Retinal pigment epithelial cell (primary cell): Measurements from ENCODE around the gene NFATC2.

Experiments
- DNase-seq: peaks from one replicate; pipeline ENCODE4 v3.0.0-alpha.2; 2010; ENCODE audit warnings: low read depth
- H3K4me3 ChIP-seq: 2 replicates; pipeline ENCODE4 v1.5.1; 2011; ENCODE audit warnings: mild to moderate bottlenecking, low read length, control low read depth, moderate library complexity
- CTCF ChIP-seq: conservative IDR thresholded peaks from 2 replicates; pipeline ENCODE4 v1.5.1; 2011; ENCODE audit warnings: low read depth, low read length, control low read depth, inconsistent platforms

Gene NFATC2

GRCh38 chr20:51434580-51435247 is 107.8 kb downstream of the NFATC2 start:
- TF ChIP-seq CTCF = no peak
- no peak overlapping the region for H3K4me3 ChIP-seq
- no peak for DNase-seq

- TF ChIP-seq CTCF = no peak
- no peak overlapping the region for H3K4me3 ChIP-seq
- no peak for DNase-seq
Measured at GRCh38 chr20:51434026-51434425, 108.5 kb downstream of the NFATC2 start.

- no peak for DNase-seq
- no peak overlapping the region for H3K4me3 ChIP-seq
- TF ChIP-seq CTCF = no peak
Measured at GRCh38 chr20:51432875-51433274, 109.6 kb downstream of the NFATC2 start.

GRCh38 chr20:51432251-51432784 is 110.2 kb downstream of the NFATC2 start:
- H3K4me3 ChIP-seq = no peak overlapping the region
- no peak for DNase-seq
- TF ChIP-seq CTCF = no peak

- no peak overlapping the region for H3K4me3 ChIP-seq
- TF ChIP-seq CTCF = no peak
- DNase-seq = no peak
Measured at GRCh38 chr20:51431321-51431720, 111.2 kb downstream of the NFATC2 start.

GRCh38 chr20:51430198-51430950 is 112.1 kb downstream of the NFATC2 start:
- DNase-seq = no peak
- no peak overlapping the region for H3K4me3 ChIP-seq
- TF ChIP-seq CTCF = no peak
